NCI-H2196 (cell line): ENCODE data around the gene ZMYND19.
A peak's percentile ranks its signal among the peaks of the same experiment; 100 is the strongest.
"Not testable (repeated sequence)": the region's sequence is repeated elsewhere in the genome, so short reads cannot be mapped to it uniquely, and the experiment has no call there.

Source experiments
- DNase-seq: peaks from one replicate; lab custom pipeline; 2025; ENCODE audit not compliant: unreplicated experiment; lab: John Stamatoyannopoulos, UW

ZMYND19 gene

GRCh38 chr9:137564134-137564533, 26.2 kb downstream of the ZMYND19 start:
- no peak for DNase-seq

- no peak for DNase-seq
Measured at GRCh38 chr9:137558127-137558526, 32.2 kb downstream of the ZMYND19 start.

DNA sequence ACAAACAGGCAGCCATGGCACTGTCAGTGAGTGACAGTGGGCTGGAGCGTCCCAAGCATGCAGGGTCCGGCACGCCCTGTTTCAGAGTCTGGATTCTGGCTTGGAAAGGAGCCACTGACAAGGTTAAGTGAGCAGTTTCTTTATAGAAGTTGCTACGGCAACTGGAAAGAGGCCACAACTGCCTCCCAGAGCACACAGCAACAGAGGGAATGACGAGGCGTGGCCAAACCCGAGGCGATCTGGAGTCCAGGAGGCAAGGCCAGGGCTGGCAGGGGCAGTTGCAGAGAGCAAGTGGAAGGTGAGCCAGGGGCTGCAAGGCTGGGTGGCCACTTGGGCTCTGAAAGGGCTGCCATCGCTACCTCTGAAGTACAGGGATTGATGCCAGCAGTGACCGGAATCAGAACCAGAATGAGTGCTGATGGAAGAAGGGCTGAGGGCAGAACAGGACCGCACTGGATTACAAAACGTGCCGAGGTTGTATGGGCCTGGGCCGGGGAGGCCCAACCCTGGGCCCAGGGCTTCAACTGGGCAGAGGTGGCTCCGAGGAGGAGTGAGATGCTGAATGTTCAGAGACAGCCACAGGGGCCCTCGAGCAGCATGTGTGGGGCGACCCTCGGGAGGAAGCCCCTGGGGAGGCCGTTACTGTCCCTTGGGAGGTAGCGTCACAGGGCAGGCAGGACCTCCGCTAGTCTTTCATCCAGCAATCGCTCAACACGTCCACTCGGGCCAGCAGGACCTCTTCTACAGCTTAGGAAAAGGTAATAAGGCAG, 34.1 kb downstream of the ZMYND19 start:
- DNase-seq, result peak; percentile 45

DNA sequence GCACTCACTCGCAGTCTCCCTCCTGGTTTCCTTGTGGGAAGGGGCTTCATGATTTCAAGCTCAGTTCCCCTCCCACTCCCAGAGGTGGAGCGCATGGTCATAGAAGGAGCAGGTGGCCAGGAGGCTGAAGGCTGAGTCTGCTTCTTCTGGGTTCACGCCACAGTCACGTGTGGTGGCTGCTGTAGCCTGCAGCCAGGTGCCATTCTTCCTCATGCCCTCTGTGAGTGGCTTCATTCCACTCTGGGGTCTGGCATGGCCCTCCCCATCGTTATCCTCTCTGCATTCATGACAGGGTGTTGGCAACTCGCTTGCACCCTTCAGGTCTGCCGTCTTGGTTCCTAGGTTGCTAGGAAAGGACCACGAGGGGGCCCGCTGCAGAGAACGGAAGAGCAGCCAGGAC, 35.1 kb downstream of the ZMYND19 start:
- no peak for DNase-seq

DNA sequence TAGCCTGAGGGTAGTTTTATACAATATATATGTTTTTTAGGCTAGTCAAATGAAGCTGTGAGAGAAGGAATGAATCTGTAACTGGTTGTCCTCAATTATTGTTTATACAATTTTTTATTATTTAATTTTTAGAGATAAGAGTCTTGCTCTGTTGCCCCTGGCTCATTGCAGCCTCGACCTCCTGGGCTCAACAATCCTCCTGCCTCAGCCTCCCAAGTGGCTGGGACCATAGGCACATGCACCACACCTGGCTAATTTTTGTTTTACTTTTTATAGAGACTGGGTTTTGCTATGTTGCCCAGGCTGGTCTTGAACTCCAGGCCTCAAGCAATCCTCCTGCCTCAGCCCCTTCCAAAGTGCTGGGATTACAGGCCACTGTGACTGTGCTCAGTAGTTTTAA, 36.0 kb downstream of the ZMYND19 start:
- DNase-seq, result no peak

- DNase-seq, result not testable (repeated sequence)
Measured at GRCh38 chr9:137553654-137554053, 36.7 kb downstream of the ZMYND19 start.

DNA sequence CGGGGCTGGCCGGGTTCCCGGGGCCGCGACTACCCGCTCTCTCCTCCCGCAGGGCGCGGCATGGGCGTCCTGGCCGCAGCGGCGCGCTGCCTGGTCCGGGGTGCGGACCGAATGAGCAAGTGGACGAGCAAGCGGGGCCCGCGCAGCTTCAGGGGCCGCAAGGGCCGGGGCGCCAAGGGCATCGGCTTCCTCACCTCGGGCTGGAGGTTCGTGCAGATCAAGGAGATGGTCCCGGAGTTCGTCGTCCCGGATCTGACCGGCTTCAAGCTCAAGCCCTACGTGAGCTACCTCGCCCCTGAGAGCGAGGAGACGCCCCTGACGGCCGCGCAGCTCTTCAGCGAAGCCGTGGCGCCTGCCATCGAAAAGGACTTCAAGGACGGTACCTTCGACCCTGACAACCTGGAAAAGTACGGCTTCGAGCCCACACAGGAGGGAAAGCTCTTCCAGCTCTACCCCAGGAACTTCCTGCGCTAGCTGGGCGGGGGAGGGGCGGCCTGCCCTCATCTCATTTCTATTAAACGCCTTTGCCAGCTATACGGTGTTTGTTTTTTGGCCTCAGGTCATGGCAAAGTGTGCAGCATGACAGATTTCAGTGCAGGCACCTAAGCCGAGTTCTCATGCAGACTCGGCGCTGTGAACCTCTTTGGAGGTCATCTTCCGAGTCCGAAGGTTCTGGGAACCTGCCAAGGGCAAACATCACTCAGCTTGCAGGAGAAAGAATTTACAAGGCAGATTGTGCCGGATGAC, 38.1 kb downstream of the ZMYND19 start:
- no peak for DNase-seq

DNA sequence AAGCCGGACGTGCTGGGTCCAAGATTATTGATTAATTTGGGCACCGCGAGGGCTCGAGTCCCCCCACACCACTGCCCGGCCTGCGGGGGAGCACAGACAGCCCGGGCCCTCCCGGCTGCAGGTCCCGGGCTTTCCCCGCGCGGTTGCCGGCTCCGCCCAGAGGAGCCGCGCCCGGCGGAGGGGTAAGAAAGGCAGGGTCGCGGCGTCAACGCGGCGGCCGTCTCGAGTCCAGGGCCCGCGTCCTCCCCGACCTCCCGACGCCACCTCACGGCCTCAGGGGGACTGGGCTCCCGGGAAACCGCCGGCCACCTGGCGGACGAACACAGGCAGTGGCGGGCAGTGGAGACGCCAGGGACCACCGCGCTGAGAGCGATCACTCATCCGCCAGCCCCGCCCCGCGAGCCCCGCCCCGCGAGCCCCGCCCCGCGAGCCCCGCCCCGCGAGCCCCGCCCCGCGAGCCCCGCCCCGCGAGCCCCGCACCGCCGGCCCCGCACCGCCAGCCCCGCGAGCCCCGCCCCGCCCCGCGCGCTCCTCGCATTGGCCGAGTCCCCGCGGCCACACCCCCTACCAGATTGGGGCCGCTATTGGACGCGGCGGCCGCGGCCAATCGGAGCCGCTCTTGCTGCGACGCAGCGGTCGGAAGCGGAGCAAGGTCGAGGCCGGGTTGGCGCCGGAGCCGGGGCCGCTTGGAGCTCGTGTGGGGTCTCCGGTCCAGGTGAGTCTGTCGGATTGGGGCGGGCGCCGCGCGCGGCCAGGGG, 38.9 kb downstream of the ZMYND19 start, which contains the start of gene MRPL41:
Gene MRPL41, plus strand, starts transcription at position 616 of the 758 bp plus-strand sequence. CDS start 203 bp downstream, outside the sequence.
- peak; percentile 95 for DNase-seq

- not testable (repeated sequence) for DNase-seq
Measured at GRCh38 chr9:137550958-137551263, 39.4 kb downstream of the ZMYND19 start.

GRCh38 chr9:137550231-137550621, 40.1 kb downstream of the ZMYND19 start, which contains the start of gene PNPLA7:
Gene PNPLA7 (minus strand): TSS chr9:137550402. CDS start chr9:137550197, 205 bp downstream.
- DNase-seq, result peak; percentile 94

- DNase-seq, result no peak
Measured at GRCh38 chr9:137547687-137548543, 42.4 kb downstream of the ZMYND19 start.

DNA sequence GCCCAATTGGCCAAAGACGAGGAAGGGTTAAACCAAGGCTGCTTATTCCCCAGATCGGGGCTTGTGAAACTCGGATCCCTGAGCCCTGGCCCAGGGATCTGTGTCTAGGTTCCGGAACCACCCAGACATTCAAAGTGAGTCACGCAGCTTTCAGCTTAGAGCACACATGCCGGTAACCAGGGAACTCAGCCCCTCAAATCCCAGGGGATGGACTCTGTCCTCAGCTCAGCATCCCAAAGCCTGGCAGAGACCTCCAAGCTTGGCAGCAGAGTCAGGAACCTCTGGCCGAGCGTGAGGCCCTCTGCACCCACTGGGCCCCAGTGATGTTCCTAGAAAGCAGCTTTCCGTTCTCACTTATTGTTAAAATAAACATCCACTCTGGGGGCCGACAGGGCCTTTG, 45.2 kb downstream of the ZMYND19 start:
- no peak for DNase-seq

DNA sequence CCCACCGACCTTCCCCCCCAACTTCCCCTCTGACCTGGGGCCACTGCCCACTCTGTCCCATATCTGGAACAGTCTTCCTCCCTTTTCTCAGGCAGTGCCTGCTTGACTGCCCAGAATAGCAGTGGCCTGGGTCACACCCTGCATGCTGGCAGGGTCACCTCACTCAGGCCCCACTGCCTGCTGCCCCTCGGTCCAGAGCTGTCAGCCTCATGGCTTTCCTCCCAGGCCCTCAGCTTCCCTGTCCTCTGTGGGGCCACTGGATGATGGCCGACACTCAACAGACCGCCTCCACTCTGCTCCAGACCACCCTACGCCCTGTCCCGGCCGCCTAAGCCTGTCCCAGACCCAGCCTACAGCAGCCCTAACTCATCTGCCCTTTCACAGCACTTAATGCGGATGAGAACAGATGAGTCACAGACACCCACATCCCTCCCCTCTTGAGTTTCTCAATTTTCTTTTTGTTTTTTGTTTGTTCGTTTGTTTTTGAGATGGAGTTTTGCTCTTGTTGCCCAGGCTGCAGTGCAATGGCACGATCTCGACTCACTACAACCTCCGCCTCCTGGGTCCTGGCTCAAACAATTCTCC, 46.0 kb downstream of the ZMYND19 start:
- no peak for DNase-seq

DNA sequence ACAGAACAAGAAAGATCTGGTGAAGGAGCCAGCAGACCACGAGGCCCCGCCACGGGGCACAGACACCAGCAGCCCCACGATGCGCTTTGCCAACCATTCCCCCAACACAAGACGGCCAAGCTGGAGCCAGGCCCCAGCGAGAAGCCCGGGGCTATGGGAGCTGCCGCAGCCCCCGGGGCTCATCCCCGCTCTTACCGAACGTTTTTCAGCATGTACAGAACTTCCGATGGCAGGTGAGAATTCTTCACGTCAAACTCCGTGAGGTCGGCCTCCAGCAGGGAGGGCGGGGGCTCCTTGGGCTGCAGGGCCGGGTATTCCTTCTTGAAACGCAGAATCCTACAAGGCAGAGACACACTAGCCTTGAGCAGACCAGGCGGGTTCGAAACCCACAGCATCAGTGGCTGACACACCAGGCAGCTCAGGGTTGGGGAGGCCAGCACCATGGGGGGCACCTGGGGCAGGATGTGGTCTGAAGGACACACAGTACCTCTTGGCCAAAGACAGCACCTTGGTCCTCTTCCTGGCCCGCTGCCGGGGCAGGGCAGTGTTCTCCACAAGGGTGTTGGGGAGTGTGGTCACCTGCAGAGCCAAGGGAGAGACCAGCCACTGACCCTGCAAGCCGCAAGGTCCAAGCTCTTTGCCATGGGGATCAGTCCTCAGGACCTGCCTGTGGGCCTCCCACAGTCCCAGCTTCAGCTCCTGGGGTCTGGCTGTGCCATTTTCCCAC, 46.9 kb downstream of the ZMYND19 start:
- no peak for DNase-seq

- no peak for DNase-seq
Measured at GRCh38 chr9:137542486-137542885, 47.8 kb downstream of the ZMYND19 start.

DNA sequence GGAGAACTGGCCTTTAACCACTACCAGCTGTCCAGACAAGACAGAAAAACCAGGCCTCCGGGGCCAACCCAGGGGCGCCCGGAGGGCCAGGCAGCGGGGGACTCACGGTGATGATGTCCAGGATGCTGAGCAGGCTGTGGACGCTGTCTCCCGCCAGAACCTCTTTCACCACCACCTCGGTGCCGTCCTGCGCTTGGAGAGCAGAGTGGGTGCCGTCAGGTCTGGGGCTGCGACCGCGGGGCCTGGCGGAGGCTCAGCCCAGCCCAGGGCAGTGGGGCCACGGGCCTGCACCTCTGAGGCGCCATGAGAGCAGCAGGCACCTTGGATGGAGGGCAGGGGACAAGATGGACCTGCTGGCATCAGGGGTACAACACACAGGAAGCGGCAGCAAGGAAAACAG, 49.8 kb downstream of the ZMYND19 start:
- DNase-seq, result no peak

DNA sequence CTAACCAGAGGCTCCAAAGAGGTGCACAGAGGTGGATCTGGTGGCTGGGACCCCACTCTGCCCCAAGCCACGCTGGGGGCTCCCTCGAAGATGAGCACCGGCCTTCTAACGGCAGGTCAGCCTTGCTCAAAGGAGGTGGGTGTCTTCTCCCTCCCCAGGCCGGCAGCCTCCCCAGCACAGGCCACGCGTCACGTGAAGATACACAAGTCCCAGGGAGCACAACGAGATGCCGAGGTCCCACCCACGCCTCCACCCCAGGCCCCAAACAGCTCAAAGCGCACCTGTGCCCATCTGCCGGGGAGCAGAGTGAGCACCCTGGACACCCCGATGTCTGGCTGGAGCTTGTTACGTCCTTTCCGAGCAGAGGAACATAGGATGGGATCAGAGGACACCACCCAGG, 52.3 kb downstream of the ZMYND19 start:
- no peak for DNase-seq

- not testable (repeated sequence) for DNase-seq
Measured at GRCh38 chr9:137536594-137537131, 53.6 kb downstream of the ZMYND19 start.

DNA sequence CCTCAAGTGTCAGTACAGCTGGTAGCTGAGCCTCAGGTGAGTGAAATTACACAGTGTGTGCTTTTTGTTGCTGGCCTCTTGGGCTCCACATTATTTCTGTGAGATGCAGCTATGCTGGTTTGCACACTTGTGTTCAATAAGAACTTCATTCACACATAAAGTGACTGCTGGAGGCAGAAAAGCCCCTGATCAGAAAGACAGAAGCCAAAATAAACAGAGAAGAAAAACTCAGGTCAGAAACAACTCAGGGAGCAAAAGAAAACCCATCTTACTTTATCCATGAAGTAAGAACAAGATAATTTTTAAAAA, 55.2 kb downstream of the ZMYND19 start:
- DNase-seq, result no peak
